ENCODE measurements around the gene UBQLN1.
"Not testable (repeated sequence)": the region's sequence is repeated elsewhere in the genome, so short reads cannot be mapped to it uniquely, and the experiment has no call there.

UBQLN1 gene

DNA sequence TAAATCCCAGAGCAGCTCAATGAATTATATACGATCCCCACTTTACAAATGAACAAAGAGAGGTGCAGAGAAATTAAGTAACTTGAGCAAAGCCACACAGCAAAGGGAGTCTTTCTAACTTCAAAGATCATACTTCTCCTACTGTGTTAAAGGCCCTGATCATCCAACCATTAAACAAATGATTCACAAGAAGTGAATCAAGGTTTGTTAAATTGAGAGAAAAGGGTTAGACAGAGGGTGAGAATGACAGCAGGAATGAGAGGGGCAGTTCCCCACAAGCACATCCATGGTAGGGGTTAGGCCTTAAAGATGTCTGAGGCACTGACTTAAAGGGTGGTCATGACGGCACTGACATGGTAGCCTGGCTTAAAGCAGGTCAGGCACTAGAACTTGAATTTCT is 74.1 kb downstream of the UBQLN1 start:
- DNase-seq (ENCODE audit: low read depth in 2 of 2) = no peak

DNA sequence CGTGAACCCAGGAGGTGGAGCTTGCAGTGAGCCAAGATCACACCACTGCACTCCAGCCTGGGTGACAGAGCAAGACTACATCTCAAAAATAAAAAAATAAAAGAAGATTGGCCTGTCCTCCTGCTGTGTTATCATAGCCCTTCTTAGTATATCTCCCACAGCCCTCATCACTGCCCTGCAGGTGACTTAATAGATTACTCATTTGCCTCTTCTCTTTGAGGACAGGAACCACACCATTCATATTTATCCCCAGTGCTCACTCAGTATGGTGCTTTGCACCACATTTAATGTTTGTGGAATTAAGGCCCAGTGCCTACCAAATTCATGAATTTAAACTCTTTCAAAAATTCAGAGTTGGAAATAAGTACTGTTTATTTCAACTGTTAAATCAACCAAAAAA is 74.5 kb downstream of the UBQLN1 start:
- DNase-seq (ENCODE audit: low read depth in 2 of 2) = no peak

DNA sequence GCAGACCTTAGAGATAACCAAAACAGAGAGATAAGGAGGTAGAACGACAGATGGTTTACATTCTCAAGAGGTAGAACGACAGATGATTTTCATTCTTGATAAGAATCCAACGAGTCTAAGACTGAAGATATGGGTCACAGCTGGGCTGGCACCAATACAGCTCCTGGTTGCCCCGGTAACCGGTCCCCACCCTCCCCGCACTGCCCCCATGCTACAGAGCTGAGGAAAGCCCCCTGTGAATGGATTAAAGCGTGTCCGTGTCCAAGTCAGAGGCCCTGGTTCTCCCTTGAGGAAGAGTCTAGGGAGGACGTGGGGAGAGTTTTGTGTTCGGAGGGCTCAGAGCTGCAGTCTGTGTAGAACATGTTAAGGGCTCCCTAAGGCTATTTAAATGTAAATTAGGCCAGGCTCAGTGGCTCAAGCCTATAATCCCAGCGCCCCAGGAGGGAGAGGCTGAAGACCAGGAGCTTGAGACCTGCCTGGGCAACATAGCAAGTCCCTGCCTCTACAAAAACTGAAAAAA is 76.8 kb downstream of the UBQLN1 start:
- DNase-seq (ENCODE audit: low read depth in 2 of 2) = no peak

DNA sequence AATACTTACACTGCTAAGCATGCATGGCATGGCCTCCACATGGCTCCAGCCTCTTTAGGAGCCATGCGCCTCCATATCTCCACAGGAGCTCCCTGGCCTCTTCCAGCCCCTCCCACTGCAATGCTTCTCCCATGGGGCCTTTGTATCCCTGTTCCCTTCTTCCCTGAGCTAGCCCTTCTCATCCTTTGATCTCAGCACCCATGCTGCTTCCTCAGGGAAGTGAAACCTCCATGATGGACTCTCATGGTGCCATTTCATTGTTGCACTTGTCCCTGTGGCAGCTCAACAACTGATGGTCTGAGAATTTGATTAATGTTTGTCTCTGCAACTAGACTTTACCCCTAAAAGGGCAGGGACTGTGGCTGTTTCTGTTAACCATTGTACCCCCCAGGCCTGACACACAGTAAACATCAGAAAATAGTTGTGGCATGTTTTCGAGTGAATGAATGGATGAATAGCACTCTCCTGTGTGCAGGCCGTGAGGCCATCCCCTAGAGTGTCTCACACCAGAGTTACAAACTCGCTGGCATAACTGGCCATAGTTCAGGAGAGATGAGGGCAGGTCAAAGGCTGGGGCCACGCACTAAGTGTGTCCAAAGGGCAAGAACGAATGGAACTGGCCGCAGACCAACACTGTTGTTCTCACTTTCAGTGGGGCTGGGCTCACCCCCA is 78.2 kb downstream of the UBQLN1 start:
- no peak for DNase-seq (ENCODE audit: low read depth in 2 of 2)

DNA sequence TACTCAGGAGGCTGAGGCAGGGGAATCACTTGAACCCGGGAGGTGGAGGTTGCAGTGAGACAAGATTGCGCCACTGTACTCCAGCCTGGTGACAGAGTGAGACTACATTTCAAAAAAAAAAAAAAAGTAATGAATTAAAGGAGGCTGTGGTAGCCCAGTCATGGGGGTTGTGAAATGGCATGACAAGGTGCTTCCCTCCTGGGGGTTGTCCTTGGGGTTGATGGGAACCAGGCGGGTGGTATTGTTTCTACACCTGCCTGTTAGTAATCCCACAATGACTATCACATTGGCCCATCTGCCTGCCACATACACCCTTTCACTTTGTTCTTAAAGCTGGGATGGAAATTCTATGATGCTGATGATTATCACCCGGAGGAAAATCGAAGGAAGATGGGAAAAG is 79.2 kb downstream of the UBQLN1 start:
- DNase-seq (ENCODE audit: low read depth in 2 of 2) = no peak

DNA sequence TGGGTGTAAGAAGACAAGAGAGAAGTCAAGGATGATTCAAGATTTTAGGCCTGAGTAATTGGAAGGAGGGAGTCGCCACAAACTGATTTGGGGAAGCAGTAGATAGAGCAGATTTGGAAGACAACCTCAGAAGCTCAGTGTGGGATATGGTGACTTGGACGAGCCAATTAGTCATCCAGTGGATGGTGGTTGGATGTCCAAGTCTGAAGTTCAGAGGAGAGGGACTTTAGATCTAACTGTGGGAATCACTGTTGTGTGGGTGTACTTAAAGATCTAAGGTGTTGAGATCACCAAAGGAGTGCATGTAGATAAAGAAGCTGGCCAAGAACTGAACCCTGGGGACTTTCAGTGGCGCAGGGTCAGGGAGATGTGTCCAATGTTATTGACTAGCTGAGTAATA is 82.6 kb downstream of the UBQLN1 start:
- no peak for DNase-seq (ENCODE audit: low read depth in 2 of 2)

DNA sequence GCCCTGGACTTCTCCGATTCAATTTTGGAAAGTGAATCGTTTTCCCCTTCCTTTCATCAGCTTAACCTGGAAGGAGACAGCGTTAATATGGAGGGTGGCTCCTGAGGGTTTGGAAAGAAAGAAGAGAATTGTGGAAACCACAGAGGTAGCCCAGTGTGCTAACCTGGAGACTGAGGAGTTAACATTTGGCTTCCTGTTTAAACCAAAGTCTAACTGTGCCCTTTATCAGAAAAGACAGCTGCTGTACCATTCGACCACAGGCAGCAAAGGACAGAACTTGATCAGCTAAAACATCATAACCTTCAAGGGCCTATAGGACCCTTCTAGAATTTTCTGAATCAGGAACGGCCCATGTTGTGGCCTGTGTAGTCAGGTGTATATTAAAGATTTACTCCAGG is 84.1 kb downstream of the UBQLN1 start:
- DNase-seq (ENCODE audit: low read depth in 2 of 2) = no peak

DNA sequence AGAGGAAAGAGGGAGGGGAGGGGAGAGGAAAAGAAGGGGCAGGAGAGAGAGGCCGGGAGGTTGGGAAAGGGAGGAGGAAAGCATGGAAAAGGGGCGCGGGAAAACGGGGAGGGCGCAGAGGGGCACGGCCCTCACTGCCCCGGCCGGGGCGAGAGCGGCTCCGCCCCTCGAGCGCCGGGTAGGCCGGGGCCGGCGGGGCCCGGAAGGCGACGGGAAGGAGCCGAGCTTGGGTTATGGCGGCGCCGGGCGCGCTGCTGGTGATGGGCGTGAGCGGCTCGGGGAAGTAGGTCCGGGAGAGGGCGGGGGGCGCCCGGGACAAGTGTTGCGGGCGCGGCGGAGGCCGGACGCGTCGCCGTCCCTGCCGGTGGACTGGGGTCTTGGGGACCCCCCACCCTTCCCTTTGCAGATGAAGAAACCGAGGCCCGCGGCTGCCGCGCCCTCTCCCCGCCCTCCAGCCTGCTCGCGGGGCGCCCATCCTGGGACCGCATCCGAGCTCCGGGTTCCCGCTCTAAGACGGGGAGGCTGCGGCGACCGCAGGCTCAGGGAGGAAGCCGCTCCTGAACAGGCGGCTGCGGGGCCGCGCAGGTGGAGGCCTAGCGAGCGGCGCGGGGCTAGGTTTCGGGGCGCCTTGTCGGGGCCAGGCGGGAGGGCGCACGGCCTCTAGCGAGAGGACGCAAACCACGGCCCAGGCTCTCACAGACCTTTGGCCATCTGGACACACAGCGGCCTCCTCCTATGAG is 84.6 kb downstream of the UBQLN1 start, which contains the start of gene IDNK:
IDNK (plus strand) TSS at position 205 of the 740 bp plus-strand sequence; CDS start at position 234, 29 bp downstream.
- DNase-seq (ENCODE audit: low read depth in 2 of 2) = peak; percentile 15 to 27

DNA sequence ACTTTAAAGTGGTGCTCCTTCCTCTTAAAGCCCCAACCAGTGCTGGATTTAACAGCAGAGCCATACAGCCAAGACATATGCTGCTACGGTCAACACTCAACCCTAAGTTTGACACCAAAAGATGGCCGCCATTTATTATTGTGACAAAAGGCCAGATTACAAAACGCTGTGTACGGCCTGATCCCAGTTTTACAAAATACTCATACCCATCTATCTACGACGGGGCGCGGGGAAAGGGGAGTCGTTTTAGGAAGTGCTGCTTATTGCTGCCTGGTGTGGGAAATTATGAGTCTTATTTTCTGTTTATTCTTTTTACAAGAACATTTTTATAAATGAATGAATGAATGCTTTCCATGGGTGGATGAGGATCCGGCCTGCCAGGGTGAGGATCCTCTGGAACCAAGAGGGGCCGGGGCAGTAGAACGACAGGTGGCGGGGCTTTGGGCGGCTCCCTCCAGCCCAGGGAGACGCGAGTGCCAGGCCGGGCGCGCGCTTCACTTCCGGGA is 85.3 kb downstream of the UBQLN1 start:
- peak in 1 of 2 donors; percentile 7 for DNase-seq (ENCODE audit: low read depth in 2 of 2)

DNA sequence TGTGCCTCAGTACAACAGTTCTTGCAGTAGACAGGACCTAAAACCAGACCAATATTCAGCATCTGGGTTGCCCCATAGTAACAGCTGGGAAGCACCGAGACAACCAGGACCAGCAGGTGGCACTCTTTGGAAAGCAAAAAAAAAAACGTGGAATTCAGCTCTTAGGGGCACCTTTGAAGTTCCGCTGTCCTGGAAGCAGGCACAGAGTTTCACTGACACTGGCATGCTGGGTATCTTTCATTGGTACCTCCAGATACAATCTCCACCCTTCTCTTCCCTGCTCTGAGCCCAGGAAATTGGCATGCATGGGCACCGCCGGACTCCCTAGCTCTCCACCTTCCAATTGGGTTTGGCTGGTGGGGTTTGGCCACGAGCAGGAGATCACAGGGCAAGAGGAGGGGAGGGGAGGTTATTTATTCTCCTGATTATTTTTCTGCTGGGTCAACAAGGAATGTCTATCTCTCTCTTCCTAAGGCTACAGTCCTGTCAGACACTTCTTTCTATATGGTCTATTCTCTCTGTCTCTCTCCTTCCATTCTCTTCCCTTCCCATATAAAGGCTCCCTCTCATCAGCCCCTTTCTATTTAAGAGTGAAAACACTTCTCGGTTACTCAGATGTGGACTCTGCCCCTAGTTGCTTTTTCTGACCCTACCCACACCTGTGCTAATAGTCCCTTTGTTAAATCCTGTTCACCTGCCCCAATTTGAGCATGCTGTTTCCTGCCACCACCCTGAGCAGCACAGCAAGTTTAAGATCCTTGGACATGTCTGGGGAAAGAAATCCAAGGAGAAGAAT is 86.7 kb downstream of the UBQLN1 start:
- DNase-seq (ENCODE audit: low read depth in 2 of 2) = no peak

DNA sequence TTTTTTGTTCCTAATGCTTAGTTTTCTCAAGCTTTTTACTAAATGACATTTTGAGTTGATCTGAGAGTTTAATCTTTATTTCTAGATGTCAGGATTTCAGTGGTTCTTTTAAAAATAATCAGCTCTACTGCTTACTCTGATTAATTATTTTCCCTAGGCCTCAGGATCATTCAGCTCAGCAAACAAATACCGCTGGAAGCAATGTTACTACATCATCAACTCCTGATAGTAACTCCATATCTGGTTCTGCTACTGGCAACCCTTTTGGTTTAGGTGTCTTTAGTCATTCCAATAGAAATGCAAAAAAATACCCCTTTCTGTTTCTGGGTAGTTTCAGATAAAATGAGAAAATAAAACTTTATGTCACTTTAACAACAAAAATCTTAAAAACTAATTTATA is 90.5 kb downstream of the UBQLN1 start:
- DNase-seq (ENCODE audit: low read depth in 2 of 2) = no peak

DNA sequence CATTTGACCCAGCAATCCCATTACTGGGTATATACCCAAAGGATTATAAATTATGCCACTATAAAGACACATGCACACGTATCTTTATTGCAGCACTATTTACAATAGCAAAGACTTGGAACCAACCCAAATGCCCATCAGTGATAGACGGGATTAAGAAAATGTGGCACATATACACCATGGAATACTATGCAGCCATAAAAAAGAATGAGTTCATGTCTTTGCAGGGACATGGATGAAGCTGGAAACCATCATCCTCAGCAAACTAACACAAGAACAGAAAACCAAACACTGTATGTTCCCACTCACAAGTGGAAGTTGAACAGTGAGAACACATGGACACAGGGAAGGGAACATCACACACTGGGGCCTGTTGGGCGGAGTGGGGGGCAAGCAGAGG is 94.5 kb downstream of the UBQLN1 start:
- DNase-seq (ENCODE audit: low read depth in 2 of 2) = not testable (repeated sequence)
